ENCODE data around the gene FKBP2.
A peak's percentile ranks its signal among the peaks of the same experiment; 100 is the strongest.
"Not testable (repeated sequence)": the region's sequence is repeated elsewhere in the genome, so short reads cannot be mapped to it uniquely, and the experiment has no call there.

Gene FKBP2

GRCh38 chr11:64234647-64235379 is 6.1 kb upstream of the FKBP2 start:
- DNase-seq, result peak; percentile 54

DNA sequence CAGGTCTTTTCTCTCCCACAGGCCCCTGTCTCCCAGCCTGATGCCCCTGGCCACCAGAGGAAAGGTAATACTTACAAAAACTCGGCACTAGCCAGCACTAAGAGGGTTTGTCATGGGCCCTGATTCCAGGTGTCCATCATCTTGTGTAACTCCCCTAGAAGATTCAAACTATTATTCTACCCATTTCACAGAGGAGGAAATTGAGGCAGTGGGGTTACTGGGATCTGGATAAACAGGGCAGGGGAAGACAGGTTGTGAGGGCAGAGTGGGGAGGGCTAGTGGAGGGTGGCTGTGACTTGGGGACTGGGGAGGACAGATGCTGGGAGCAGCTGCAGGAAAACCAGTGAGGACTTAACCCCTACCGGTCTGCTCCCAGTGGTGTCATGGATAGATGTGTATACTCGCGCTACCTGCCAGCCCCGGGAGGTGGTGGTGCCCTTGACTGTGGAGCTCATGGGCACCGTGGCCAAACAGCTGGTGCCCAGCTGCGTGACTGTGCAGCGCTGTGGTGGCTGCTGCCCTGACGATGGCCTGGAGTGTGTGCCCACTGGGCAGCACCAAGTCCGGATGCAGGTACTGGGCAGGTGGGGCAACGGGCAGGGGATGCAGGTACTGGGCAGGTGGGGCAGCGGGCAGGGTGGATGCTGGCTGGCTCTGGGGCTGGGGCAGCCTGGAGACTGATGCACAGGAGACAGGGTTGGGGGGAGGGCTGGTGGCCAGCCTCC is 5.3 kb upstream of the FKBP2 start:
- DNase-seq, result no peak

DNA sequence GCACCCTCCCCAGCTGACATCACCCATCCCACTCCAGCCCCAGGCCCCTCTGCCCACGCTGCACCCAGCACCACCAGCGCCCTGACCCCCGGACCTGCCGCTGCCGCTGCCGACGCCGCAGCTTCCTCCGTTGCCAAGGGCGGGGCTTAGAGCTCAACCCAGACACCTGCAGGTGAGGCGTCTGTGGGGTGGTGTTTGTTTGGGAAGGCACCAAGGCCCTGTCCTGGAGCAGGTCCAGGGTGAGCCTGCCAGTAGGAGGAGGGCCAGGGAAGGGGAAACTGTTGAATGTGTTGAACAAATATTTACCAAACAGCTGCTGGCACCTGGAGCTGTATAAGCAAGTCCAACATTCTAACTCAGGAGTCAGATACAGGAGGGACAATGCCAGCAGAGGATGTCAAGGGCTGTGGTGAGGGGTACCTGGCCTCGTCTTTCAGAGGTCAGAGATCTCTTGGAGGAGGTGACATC is 3.4 kb upstream of the FKBP2 start:
- DNase-seq, result no peak

- DNase-seq, result no peak
Observed at GRCh38 chr11:64238076-64238475, 2.8 kb upstream of the FKBP2 start.

DNA sequence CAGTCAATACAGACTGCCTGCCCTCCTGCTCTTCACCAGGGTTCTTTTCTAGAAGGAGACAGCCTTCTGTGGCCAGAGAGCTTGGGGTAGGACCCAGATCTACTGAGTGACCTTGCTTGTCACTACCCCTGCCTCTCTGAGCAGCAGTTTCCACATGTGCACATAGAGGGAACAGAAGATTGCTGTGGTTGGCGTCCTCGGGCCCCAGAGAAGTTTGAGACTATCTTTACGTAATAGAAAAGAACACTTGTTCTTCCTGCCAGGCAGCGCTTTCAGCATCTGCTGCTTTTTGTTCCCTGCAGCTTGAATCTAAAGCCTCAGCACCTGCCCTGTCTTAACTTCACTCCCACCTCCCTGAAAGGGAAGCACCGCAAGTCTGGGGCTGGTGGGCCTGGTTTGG is 1.9 kb upstream of the FKBP2 start:
- DNase-seq, result no peak

GRCh38 chr11:64239662-64240434 is 1.0 kb upstream of the FKBP2 start:
- DNase-seq, result no peak

DNA sequence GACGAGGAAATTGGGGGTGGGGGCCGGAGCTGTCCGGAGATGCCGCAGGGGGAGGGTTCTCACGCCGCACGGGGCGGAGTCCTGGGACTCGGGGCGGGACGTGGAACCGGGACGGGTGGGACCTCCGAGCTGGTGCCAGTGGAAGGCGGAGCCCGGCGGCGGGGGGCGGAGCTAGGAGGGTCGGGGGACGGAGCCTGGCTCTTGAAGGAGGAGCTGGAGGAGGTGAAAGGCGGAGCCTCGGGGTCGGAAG is 271 bp downstream of the FKBP2 start:
- no peak for DNase-seq

GRCh38 chr11:64241491-64242374 is 838 bp downstream of the FKBP2 start:
- DNase-seq, result peak; percentile 98

GRCh38 chr11:64243236-64243854 is 2.5 kb downstream of the FKBP2 start:
- no peak for DNase-seq

- DNase-seq, result no peak
Observed at GRCh38 chr11:64244107-64244506, 3.2 kb downstream of the FKBP2 start.

- DNase-seq, result no peak
Observed at GRCh38 chr11:64244966-64245365, 4.1 kb downstream of the FKBP2 start.

DNA sequence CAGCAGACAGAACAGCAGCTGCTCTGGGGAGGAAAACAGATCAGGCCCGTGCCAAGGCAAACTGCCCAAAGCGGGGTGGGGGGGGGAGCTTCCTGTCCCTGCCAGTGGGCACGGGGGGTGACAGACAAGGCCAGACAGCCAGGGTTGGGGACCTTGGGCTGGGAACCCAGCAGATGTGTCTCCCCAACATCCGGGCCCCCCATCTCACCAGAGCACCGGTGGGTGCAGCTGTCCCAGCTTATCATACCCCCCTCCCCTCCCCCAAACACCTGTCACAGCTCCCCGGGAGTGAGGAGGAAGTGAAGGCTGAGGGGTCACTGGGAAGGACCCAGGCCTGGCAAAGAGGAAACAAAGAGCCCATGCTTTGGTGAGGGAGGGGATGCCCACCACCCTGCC is 4.5 kb downstream of the FKBP2 start:
- no peak for DNase-seq

DNA sequence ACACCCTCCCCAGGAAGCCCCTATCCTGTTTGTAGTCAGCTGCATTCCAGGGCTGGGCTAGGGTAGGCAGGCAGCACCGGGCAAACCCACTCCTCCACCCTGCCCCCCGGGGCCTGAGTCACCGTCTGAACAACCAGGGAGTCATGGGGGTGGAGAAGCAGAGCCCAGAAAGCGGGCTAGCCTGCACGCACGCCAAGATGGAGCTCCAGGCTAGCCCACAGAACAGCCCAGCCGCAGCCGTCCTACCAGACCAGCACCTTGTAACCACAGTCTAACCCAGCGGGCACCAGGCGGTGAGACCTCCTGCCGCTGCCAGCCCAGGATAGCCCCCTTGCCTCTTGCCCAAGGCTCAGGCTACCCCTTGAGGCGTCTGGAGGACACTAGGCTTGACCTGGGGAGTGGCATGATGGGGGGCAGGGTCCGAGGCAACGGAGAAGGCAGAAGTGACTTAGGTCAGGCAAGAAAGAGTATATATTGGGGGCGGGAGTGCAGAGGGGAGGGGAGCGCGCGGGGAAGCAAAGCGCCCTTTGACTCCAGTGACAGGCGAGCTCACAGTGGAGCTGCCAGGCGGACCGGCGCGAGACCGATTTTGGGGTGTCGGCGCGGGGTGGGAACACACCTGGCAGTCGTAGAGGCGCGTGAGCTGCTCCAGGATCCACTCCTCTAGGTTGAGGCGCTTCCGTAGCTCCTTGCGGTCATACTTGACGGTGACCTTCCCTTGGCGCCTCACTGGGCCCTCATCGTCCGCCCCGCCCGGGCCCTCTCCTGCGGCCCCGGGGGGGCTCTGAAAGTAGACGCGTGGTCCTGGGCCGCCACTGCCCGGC is 5.1 kb downstream of the FKBP2 start:
- peak; percentile 82 for DNase-seq

DNA sequence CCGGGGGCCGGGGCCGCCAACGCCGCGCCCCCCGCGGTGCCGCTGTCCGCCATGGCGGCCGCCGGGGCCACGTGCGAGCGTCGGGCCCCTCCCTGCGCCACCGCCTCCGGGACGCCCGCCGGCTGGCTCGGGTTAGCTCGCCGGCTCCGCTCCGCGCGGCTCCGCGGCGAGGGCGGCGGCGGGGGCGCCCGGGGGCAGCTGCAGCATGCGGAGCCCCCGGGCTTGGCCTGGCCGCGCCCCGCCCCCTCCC is 5.7 kb downstream of the FKBP2 start:
- not testable (repeated sequence) for DNase-seq

- DNase-seq, result peak; percentile 89
Observed at GRCh38 chr11:64246871-64247728, 6.2 kb downstream of the FKBP2 start, which contains the start of gene PPP1R14B. PPP1R14B (minus strand) TSS chr11:64246943; CDS start chr11:64246673, 270 bp downstream.

- DNase-seq, result peak; percentile 36
Observed at GRCh38 chr11:64247729-64248531, 7.0 kb downstream of the FKBP2 start.

- no peak for DNase-seq
Observed at GRCh38 chr11:64248578-64248977, 7.7 kb downstream of the FKBP2 start.

GRCh38 chr11:64249038-64249437 is 8.1 kb downstream of the FKBP2 start:
- no peak for DNase-seq

- no peak for DNase-seq
Observed at GRCh38 chr11:64249563-64250414, 8.9 kb downstream of the FKBP2 start.

Measured in hematopoietic multipotent progenitor cell treated with erythropoietin and hydrocortisone succinate and interleukin-3 and kit ligand, for 8 days (in vitro differentiated cells).